ENCODE results near the gene RIPPLY3. TPM values are rescaled to one million over a fixed set of nuclear protein-coding genes. Genes with fewer than 3 reads are reported as not detected.
"Not testable (repeated sequence)": the region's sequence is repeated elsewhere in the genome, so short reads cannot be mapped to it uniquely, and the experiment has no call there.

Gene RIPPLY3
- total and polyA plus RNA-seq, 2 experiments from 2014 or later: 2.5 to 2.8 TPM

GRCh38 chr21:36988536-36988935 lies 18.0 kb upstream of the RIPPLY3 start:
- Mint-ChIP-seq H3K27ac (no peak overlapping the region), H3K27me3 (ENCODE audit: insufficient read depth, low read depth, poor library complexity) (peaks cover 20% of the 10 kb centered on the region), H3K4me1 (peaks cover 26% of the 10 kb centered on the region), H3K36me3 (ENCODE audit: low read depth) (no peaks in the 10 kb centered on the region; the same call in 1 of the 3 replicates), H3K9me3 (no peaks in the 10 kb centered on the region), H3K4me3 (0 out of 3 replicates have a peak overlapping the region, but pooled peaks have one; percentile 8)
- peaks cover 6% of the 10 kb centered on the region; the same call in 1 of the 2 replicates for H3F3A ChIP-seq (replicated peaks; ENCODE audit: low read depth)
- no peak overlapping the region for H3K4me3 ChIP-seq
- no peaks in the 10 kb centered on the region for H3K9me2 ChIP-seq (ENCODE audit: insufficient read depth)
- H3K4me1 ChIP-seq (ENCODE audit: insufficient read depth): peaks cover 18% of the 10 kb centered on the region
- H3K4me2 ChIP-seq: no peak overlapping the region
- no peaks in the 10 kb centered on the region for H3K79me2 ChIP-seq (replicated peaks; ENCODE audit: insufficient read depth)
- DNase-seq (ENCODE audit: low spot score): no peak
- no peaks in the 10 kb centered on the region for H3K36me3 ChIP-seq (ENCODE audit: insufficient read depth)
- no peak overlapping the region for H3K27ac ChIP-seq (ENCODE audit: low read depth)
- no peaks in the 10 kb centered on the region for H4K20me1 ChIP-seq (replicated peaks; ENCODE audit: insufficient read depth)
- TF ChIP-seq REST (IDR thresholded peaks at IDR 0.05; ENCODE audit: unreplicated experiment) (no peak), ETS1 (IDR thresholded peaks at IDR 0.05) (no peak), EZH2 (IDR thresholded peaks at IDR 0.05; ENCODE audit: low read depth, unreplicated experiment) (no peak), EZH2phosphoT487 (IDR thresholded peaks at IDR 0.05; ENCODE audit: unreplicated experiment) (no peak), CREB1 (CRISPR knock-in tag; IDR thresholded peaks at IDR 0.05; ENCODE audit: low read depth) (no peak), JUNB (IDR thresholded peaks at IDR 0.05; ENCODE audit: unreplicated experiment) (no peak), POLR2AphosphoS5 (IDR thresholded peaks at IDR 0.05; ENCODE audit: low read depth) (no peak)
- peaks cover 12% of the 10 kb centered on the region for H3K27me3 ChIP-seq (ENCODE audit: insufficient read depth)
- ATAC-seq: no peak
- H2AFZ ChIP-seq: no peak overlapping the region

- H3K36me3 Mint-ChIP-seq (ENCODE audit: low read depth); DNase-seq (ENCODE audit: low spot score); H3K79me2 ChIP-seq (replicated peaks; ENCODE audit: insufficient read depth); H3K9me3 Mint-ChIP-seq; H4K20me1 ChIP-seq (replicated peaks; ENCODE audit: insufficient read depth); H3K9me2 ChIP-seq (ENCODE audit: insufficient read depth); ATAC-seq; H3K27ac Mint-ChIP-seq; H3K27ac ChIP-seq (ENCODE audit: low read depth); H3K36me3 ChIP-seq (ENCODE audit: insufficient read depth): not testable (repeated sequence)
- H3K4me3 ChIP-seq: peak overlapping the region; percentile 57
- Mint-ChIP-seq H3K27me3 (ENCODE audit: insufficient read depth, low read depth, poor library complexity) (peaks cover 20% of the 10 kb centered on the region), H3K4me3 (peak overlapping the region; percentile 69), H3K4me1 (peaks cover 26% of the 10 kb centered on the region)
- H3K27me3 ChIP-seq (ENCODE audit: insufficient read depth): peaks cover 12% of the 10 kb centered on the region
- peak overlapping the region; percentile 93 for H3K4me2 ChIP-seq
- H2AFZ ChIP-seq: 0 out of 2 replicates have a peak overlapping the region, but pooled peaks have one; percentile 43
- peaks cover 18% of the 10 kb centered on the region for H3K4me1 ChIP-seq (ENCODE audit: insufficient read depth)
- H3F3A ChIP-seq (replicated peaks; ENCODE audit: low read depth): peaks cover 12% of the 10 kb centered on the region; the same call in 1 of the 2 replicates
Observed at GRCh38 chr21:36989199-36989698, 17.3 kb upstream of the RIPPLY3 start.

All from GM23338 (cell line).